PC-9 (cell line): ENCODE measurements around the gene KCNQ1OT1.

Experiments
- EZH2 ChIP-seq: fragments of 200-600 bp; sonication (generic); IDR thresholded peaks from 2 replicates; pipeline ENCODE4 v1.8.0; 2017; ENCODE audit warnings: antibody characterized with exemption, low read depth
- TF ChIP-seq, protein P1 (sequence below): fragments of 200-600 bp; sonication (generic); conservative IDR thresholded peaks from 2 replicates; pipeline ENCODE4 v1.6.1; 2017; ENCODE audit warnings: mixed run types, antibody characterized with exemption, mild to moderate bottlenecking, moderate library complexity

DNA sequence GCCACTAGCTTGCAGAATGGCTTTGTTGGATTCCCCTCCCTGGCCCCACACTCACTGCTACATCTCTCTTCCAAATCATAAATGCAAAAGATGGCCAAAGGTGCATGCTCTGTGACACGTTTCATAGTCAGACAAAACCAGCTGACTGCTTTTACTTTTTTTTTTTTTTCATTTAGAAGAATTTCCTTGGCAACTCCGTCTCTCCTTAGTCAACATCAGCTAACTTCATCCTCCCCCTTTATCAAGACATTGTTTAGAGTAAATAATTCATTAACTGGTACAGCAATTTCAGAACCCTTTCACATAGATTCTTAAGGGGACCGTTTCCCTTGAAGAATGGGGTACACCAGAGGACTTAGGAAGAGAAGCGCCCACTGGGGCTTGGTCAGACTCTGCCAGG, 16.0 kb downstream of the KCNQ1OT1 start:
- no peak for TF ChIP-seq EZH2
- TF ChIP-seq, protein P1, sequence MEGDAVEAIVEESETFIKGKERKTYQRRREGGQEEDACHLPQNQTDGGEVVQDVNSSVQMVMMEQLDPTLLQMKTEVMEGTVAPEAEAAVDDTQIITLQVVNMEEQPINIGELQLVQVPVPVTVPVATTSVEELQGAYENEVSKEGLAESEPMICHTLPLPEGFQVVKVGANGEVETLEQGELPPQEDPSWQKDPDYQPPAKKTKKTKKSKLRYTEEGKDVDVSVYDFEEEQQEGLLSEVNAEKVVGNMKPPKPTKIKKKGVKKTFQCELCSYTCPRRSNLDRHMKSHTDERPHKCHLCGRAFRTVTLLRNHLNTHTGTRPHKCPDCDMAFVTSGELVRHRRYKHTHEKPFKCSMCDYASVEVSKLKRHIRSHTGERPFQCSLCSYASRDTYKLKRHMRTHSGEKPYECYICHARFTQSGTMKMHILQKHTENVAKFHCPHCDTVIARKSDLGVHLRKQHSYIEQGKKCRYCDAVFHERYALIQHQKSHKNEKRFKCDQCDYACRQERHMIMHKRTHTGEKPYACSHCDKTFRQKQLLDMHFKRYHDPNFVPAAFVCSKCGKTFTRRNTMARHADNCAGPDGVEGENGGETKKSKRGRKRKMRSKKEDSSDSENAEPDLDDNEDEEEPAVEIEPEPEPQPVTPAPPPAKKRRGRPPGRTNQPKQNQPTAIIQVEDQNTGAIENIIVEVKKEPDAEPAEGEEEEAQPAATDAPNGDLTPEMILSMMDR = no peak
